Measurements from ENCODE around the gene IFNG-AS1. TPM values are rescaled to one million over a fixed set of nuclear protein-coding genes. Genes with fewer than 3 reads are reported as not detected.

IFNG-AS1 gene
- total RNA-seq, 1 experiment from 2014 or later: not detected

DNA sequence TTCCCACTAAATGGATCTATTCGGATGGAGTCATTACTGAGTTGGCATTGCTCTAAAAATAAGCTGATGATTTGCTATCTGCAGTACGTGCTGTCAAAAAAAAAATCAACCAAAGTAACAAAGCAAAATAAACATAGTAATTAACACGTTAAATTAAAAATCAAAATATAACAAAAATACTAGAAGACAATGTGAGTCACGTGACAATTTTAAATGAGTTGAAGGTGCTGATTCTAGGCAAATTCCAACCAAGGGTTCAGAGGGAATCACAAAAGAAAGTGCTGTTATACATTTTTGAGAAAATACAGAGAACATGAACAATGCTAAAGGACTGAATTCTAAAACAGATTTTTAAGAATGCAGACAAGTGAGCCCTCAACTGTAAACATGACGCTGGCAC lies 45.2 kb upstream of the IFNG-AS1 start:
- ChIA-PET CTCF (interaction anchor here (1.8 kb wide), 1 partner anchor 9 kb away, joined by 5 read pairs; no protein-coding TSS in a partner anchor), POLR2A (no interaction called here), RAD21 (ENCODE audit: low non-redundant PET in 1 of 2, low total read pairs in 2 of 2, uncharacterized antibody in 2 of 2, unreplicated experiment in 2 of 2) (no interaction called here)
- H3K9me2 ChIP-seq (ENCODE audit: insufficient read depth): no peaks in the 10 kb centered on the region
- BruUV-seq (replicated peaks): no TSS peak
- H4K20me1 ChIP-seq (ENCODE audit: insufficient read depth): no peaks in the 10 kb centered on the region
- intact Hi-C loops (cut with micrococcal nuclease): no loop called here
- ATAC-seq (no peak), DNase-seq (ENCODE audit: low read depth, low spot score) (no peak)
- no peaks in the 10 kb centered on the region for H3K36me3 ChIP-seq (ENCODE audit: control insufficient read depth in 1 of 2, insufficient read depth in 2 of 2, low read length in 2 of 2)
- H3K79me2 ChIP-seq (ENCODE audit: insufficient read depth, low read length): no peaks in the 10 kb centered on the region
- H3K27ac ChIP-seq (ENCODE audit: low read depth, low read length): no peak overlapping the region
- TF ChIP-seq EZH2 (IDR thresholded peaks at IDR 0.05) (no peak), CEBPB (IDR thresholded peaks at IDR 0.05; ENCODE audit: low read depth) (no peak), ZFX (IDR thresholded peaks at IDR 0.05) (no peak), POLR2A (IDR thresholded peaks at IDR 0.05; ENCODE audit: borderline replicate concordance, extremely low read depth, insufficient read depth, insufficient read length) (no peak), SIN3A (IDR thresholded peaks at IDR 0.05; ENCODE audit: low read depth) (no peak), TCF7L2 (IDR thresholded peaks at IDR 0.05; ENCODE audit: borderline replicate concordance, extremely low read depth, insufficient read depth, insufficient read length) (no peak), EGR1 (IDR thresholded peaks at IDR 0.05; ENCODE audit: low read depth) (no peak), SRF (IDR thresholded peaks at IDR 0.05; ENCODE audit: low read depth) (no peak), SP1 (IDR thresholded peaks at IDR 0.05; ENCODE audit: low read depth) (no peak)
- TF ChIP-seq, protein P1, sequence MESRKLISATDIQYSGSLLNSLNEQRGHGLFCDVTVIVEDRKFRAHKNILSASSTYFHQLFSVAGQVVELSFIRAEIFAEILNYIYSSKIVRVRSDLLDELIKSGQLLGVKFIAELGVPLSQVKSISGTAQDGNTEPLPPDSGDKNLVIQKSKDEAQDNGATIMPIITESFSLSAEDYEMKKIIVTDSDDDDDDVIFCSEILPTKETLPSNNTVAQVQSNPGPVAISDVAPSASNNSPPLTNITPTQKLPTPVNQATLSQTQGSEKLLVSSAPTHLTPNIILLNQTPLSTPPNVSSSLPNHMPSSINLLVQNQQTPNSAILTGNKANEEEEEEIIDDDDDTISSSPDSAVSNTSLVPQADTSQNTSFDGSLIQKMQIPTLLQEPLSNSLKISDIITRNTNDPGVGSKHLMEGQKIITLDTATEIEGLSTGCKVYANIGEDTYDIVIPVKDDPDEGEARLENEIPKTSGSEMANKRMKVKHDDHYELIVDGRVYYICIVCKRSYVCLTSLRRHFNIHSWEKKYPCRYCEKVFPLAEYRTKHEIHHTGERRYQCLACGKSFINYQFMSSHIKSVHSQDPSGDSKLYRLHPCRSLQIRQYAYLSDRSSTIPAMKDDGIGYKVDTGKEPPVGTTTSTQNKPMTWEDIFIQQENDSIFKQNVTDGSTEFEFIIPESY (IDR thresholded peaks at IDR 0.05; ENCODE audit: extremely low read depth, insufficient replicate concordance, low read length): no peak
- no peaks in the 10 kb centered on the region for H3K27me3 ChIP-seq (ENCODE audit: insufficient read depth, low read length)
- no peak overlapping the region for H3K4me3 ChIP-seq (replicated peaks in 1 of 2; ENCODE audit: low read depth in 1 of 2, low read length in 2 of 2)
- no peaks in the 10 kb centered on the region for H3K4me1 ChIP-seq (ENCODE audit: control insufficient read depth in 1 of 2, insufficient read depth in 2 of 2, low read length in 2 of 2)
- H2AFZ ChIP-seq (ENCODE audit: low read depth, low read length, poor library complexity, severe bottlenecking): no peak overlapping the region
- no peaks in the 10 kb centered on the region for H3K9me3 ChIP-seq (ENCODE audit: control insufficient read depth in 1 of 2, insufficient read depth in 1 of 2, low read depth in 1 of 2, low read length in 2 of 2)
- H3K9ac ChIP-seq (ENCODE audit: low read length): no peak overlapping the region
- H3K4me2 ChIP-seq (ENCODE audit: low read length): no peak overlapping the region

DNA sequence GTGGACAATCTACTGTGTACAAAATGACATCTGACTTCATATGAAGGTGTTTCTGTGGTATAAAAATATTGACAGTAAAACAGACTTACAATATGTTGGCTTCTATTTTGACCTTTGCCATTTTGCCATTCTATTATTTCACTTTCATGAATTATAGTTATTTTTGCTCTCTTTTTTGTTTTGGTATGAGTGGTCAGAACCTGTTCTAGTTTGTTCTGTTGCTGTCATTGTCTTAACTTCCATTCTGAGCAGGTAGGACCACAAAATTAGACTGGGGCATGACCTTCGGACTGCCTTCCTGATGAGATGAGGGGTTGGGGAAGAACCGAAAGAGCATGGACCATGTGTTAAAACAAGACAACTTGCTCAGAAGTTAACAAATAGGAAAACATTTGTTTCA lies 36.5 kb upstream of the IFNG-AS1 start:
- ChIA-PET POLR2A (no interaction called here), CTCF (no interaction called here), RAD21 (ENCODE audit: low non-redundant PET in 1 of 2, low total read pairs in 2 of 2, uncharacterized antibody in 2 of 2, unreplicated experiment in 2 of 2) (no interaction called here)
- TF ChIP-seq, protein P2, sequence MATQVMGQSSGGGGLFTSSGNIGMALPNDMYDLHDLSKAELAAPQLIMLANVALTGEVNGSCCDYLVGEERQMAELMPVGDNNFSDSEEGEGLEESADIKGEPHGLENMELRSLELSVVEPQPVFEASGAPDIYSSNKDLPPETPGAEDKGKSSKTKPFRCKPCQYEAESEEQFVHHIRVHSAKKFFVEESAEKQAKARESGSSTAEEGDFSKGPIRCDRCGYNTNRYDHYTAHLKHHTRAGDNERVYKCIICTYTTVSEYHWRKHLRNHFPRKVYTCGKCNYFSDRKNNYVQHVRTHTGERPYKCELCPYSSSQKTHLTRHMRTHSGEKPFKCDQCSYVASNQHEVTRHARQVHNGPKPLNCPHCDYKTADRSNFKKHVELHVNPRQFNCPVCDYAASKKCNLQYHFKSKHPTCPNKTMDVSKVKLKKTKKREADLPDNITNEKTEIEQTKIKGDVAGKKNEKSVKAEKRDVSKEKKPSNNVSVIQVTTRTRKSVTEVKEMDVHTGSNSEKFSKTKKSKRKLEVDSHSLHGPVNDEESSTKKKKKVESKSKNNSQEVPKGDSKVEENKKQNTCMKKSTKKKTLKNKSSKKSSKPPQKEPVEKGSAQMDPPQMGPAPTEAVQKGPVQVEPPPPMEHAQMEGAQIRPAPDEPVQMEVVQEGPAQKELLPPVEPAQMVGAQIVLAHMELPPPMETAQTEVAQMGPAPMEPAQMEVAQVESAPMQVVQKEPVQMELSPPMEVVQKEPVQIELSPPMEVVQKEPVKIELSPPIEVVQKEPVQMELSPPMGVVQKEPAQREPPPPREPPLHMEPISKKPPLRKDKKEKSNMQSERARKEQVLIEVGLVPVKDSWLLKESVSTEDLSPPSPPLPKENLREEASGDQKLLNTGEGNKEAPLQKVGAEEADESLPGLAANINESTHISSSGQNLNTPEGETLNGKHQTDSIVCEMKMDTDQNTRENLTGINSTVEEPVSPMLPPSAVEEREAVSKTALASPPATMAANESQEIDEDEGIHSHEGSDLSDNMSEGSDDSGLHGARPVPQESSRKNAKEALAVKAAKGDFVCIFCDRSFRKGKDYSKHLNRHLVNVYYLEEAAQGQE (IDR thresholded peaks at IDR 0.05; ENCODE audit: low read depth): no peak
- TF ChIP-seq JUND (IDR thresholded peaks at IDR 0.05): no peak
- TF ChIP-seq EZH2phosphoT487 (IDR thresholded peaks at IDR 0.05; ENCODE audit: borderline replicate concordance): no peak
- TF ChIP-seq SIN3A (IDR thresholded peaks at IDR 0.05; ENCODE audit: low read depth): no peak
- no peak for TF ChIP-seq SP1 (IDR thresholded peaks at IDR 0.05; ENCODE audit: low read depth)
- TF ChIP-seq POLR2AphosphoS5 (IDR thresholded peaks at IDR 0.05; ENCODE audit: low read depth, low read length): no peak
- no peak for TF ChIP-seq CBX3 (IDR thresholded peaks at IDR 0.05; ENCODE audit: low read depth)
- TF ChIP-seq ZFX (IDR thresholded peaks at IDR 0.05): no peak
- TF ChIP-seq YY1 (IDR thresholded peaks at IDR 0.05; ENCODE audit: extremely low read depth, insufficient replicate concordance, low read depth, low read length): no peak
- Histone ChIP-seq H3K9me2 (ENCODE audit: insufficient read depth) (no peaks in the 10 kb centered on the region), H3K9ac (ENCODE audit: low read length) (no peak overlapping the region), H3K9me3 (ENCODE audit: control insufficient read depth in 1 of 2, insufficient read depth in 1 of 2, low read depth in 1 of 2, low read length in 2 of 2) (no peaks in the 10 kb centered on the region), H3K36me3 (ENCODE audit: control insufficient read depth in 1 of 2, insufficient read depth in 2 of 2, low read length in 2 of 2) (no peaks in the 10 kb centered on the region), H3K27ac (ENCODE audit: low read depth, low read length) (no peak overlapping the region), H3K79me2 (ENCODE audit: insufficient read depth, low read length) (no peaks in the 10 kb centered on the region), H3K4me2 (ENCODE audit: low read length) (no peak overlapping the region), H3K4me1 (ENCODE audit: control insufficient read depth in 1 of 2, insufficient read depth in 2 of 2, low read length in 2 of 2) (no peaks in the 10 kb centered on the region), H4K20me1 (ENCODE audit: insufficient read depth) (no peaks in the 10 kb centered on the region), H2AFZ (ENCODE audit: low read depth, low read length, poor library complexity, severe bottlenecking) (no peak overlapping the region), H3K27me3 (ENCODE audit: insufficient read depth, low read length) (no peaks in the 10 kb centered on the region), H3K4me3 (replicated peaks in 1 of 2; ENCODE audit: low read depth in 1 of 2, low read length in 2 of 2) (no peak overlapping the region)
- no peak for DNase-seq (ENCODE audit: low read depth, low spot score)
- no TSS peak for BruUV-seq (replicated peaks)
- no peak for ATAC-seq
- intact Hi-C loops (cut with micrococcal nuclease): no loop called here
